ENCODE results near the gene TNFSF9.

DNA sequence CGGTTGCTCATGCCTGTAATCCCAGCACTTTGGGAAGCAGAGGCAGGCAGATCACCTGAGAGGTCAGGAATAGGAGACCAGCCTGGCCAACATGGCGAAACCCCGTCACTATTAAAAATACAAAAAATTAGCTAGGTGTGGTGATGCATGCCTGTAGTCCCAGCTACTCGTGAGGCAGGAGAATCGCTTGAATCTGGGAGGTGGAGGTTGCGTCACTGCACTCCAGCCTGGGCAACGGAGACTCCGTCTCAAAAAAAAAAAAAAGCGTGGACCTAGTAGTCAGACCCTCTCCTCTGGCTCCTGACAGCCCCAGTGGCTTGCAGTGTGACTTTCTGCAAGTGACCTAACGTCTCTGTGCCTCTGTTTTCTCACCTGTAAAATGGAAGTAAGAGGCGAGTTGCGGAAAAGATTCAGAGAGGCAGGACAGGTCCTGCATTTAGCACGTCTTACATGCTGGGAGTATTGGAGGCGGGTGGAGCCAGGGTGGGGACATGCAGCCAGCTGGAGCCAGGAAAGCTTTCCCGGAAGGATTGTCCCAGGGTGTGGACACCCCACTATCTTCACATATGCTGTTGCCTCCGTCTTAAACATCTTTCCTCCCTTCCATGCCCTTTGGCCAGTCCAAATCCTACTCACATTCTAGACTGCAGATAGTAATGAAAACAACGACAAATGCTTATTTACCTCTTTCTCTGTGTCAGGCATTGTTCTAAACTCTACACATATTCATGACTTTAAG, 31.6 kb upstream of the TNFSF9 start:
- no peak for TF ChIP-seq TAF1 (IDR thresholded peaks at IDR 0.05; ENCODE audit: borderline replicate concordance, insufficient read depth, low read length)
- no peak for TF ChIP-seq POLR2AphosphoS5 (IDR thresholded peaks at IDR 0.05; ENCODE audit: low read depth, low read length)
- TF ChIP-seq, protein P1, sequence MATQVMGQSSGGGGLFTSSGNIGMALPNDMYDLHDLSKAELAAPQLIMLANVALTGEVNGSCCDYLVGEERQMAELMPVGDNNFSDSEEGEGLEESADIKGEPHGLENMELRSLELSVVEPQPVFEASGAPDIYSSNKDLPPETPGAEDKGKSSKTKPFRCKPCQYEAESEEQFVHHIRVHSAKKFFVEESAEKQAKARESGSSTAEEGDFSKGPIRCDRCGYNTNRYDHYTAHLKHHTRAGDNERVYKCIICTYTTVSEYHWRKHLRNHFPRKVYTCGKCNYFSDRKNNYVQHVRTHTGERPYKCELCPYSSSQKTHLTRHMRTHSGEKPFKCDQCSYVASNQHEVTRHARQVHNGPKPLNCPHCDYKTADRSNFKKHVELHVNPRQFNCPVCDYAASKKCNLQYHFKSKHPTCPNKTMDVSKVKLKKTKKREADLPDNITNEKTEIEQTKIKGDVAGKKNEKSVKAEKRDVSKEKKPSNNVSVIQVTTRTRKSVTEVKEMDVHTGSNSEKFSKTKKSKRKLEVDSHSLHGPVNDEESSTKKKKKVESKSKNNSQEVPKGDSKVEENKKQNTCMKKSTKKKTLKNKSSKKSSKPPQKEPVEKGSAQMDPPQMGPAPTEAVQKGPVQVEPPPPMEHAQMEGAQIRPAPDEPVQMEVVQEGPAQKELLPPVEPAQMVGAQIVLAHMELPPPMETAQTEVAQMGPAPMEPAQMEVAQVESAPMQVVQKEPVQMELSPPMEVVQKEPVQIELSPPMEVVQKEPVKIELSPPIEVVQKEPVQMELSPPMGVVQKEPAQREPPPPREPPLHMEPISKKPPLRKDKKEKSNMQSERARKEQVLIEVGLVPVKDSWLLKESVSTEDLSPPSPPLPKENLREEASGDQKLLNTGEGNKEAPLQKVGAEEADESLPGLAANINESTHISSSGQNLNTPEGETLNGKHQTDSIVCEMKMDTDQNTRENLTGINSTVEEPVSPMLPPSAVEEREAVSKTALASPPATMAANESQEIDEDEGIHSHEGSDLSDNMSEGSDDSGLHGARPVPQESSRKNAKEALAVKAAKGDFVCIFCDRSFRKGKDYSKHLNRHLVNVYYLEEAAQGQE (IDR thresholded peaks at IDR 0.05; ENCODE audit: insufficient read depth in 1 of 2, low read depth in 2 of 2, low read length in 2 of 2) = no peak
- TF ChIP-seq SIN3A (IDR thresholded peaks at IDR 0.05; ENCODE audit: borderline replicate concordance, insufficient read depth, low read length) = no peak
- TF ChIP-seq FOXP2 (optimal IDR thresholded peaks at IDR 0.05; ENCODE audit: borderline replicate concordance, extremely low read depth, extremely low read length, insufficient read depth) = no peak
